ENCODE results near the gene CCL20.
"Not testable (repeated sequence)": the region's sequence is repeated elsewhere in the genome, so short reads cannot be mapped to it uniquely, and the experiment has no call there.

Gene CCL20

GRCh38 chr2:227839339-227840129 is 25.9 kb downstream of the CCL20 start:
- not testable (repeated sequence) for DNase-seq

GRCh38 chr2:227846831-227847230 is 33.2 kb downstream of the CCL20 start:
- no peak for DNase-seq

GRCh38 chr2:227848146-227848545 is 34.5 kb downstream of the CCL20 start:
- no peak for DNase-seq

GRCh38 chr2:227848586-227848985 is 34.9 kb downstream of the CCL20 start:
- DNase-seq = no peak

GRCh38 chr2:227849906-227850305 is 36.3 kb downstream of the CCL20 start:
- DNase-seq = no peak

GRCh38 chr2:227853204-227853629 is 39.6 kb downstream of the CCL20 start:
- DNase-seq = no peak

- no peak for DNase-seq
Observed at GRCh38 chr2:227853765-227854271, 40.2 kb downstream of the CCL20 start.

GRCh38 chr2:227855440-227855839 is 41.8 kb downstream of the CCL20 start:
- no peak for DNase-seq

- DNase-seq = no peak
Observed at GRCh38 chr2:227856697-227857096, 43.1 kb downstream of the CCL20 start.

- DNase-seq = no peak
Observed at GRCh38 chr2:227860221-227860641, 46.6 kb downstream of the CCL20 start.

GRCh38 chr2:227861011-227861410 is 47.4 kb downstream of the CCL20 start:
- DNase-seq = no peak

GRCh38 chr2:227862227-227862740 is 48.6 kb downstream of the CCL20 start:
- DNase-seq = no peak

- DNase-seq = no peak
Observed at GRCh38 chr2:227862741-227863588, 49.3 kb downstream of the CCL20 start.

- no peak for DNase-seq
Observed at GRCh38 chr2:227864161-227864756, 50.6 kb downstream of the CCL20 start.

GRCh38 chr2:227865291-227865690 is 51.6 kb downstream of the CCL20 start:
- DNase-seq = no peak

All from activated CD8-positive, alpha-beta memory T cell treated with anti-CD3 and anti-CD28 coated beads, Interleukin-2, amount 50 U/mL, for 4 hours (primary cell).